ENCODE results near the gene TF.

The TF gene

GRCh38 chr3:133745981-133746711 lies at the start of gene TF:
Gene TF, plus strand, starts transcription at chr3:133746393. Its CDS starts 48 bp downstream, at chr3:133746441.
- H3K9me3 ChIP-seq (ENCODE audit: control insufficient read depth in 2 of 2, low read length in 2 of 2) = no peaks in the 10 kb centered on the region
- H3K4me1 ChIP-seq (ENCODE audit: control insufficient read depth, insufficient read depth, low read length) = peaks cover 2% of the 10 kb centered on the region
- H3K27ac ChIP-seq (ENCODE audit: low read length) = no peak within 1 kb of the TSS
- no peaks in the 10 kb centered on the region for H3K36me3 ChIP-seq (ENCODE audit: control insufficient read depth in 2 of 2, insufficient read depth in 2 of 2, low read length in 2 of 2)
- H3K4me3 ChIP-seq (ENCODE audit: low read length in 2 of 2) = no peak within 1 kb of the TSS
- peaks cover 8 to 18% of the 10 kb centered on the region in 2 donors for H3K27me3 ChIP-seq (ENCODE audit: control insufficient read depth in 1 of 2, insufficient read depth in 2 of 2, low read length in 2 of 2)
- no peak within 1 kb of the TSS for H3K9ac ChIP-seq (ENCODE audit: low read length in 2 of 2)

DNA sequence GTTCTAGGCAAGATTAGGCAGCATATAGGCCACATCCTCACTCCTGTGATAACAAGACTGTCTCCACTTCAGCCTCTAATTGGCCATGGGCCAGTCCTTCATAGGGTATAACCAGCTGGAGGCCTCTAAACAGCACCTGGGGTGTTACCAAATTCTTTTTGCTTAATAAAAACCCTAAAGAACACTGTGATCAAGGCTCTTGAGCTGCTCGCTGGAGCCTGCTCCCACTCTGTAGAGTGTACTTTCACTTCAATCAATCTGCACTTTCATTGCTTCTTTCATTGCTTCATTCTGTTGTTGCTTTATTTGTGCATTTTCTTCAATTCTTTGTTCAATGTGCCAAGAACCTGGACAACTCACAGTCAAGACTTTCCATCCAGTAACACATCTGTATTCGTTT lies 48.2 kb upstream of the TF start:
- no peaks in the 10 kb centered on the region for H3K9me3 ChIP-seq (ENCODE audit: control insufficient read depth in 2 of 2, low read length in 2 of 2)
- H3K27ac ChIP-seq (ENCODE audit: low read length) = no peak overlapping the region
- no peaks in the 10 kb centered on the region for H3K27me3 ChIP-seq (ENCODE audit: control insufficient read depth in 1 of 2, insufficient read depth in 2 of 2, low read length in 2 of 2)
- no peaks in the 10 kb centered on the region for H3K4me1 ChIP-seq (ENCODE audit: control insufficient read depth, insufficient read depth, low read length)
- H3K4me3 ChIP-seq (ENCODE audit: low read length in 2 of 2) = no peak overlapping the region
- no peaks in the 10 kb centered on the region for H3K36me3 ChIP-seq (ENCODE audit: control insufficient read depth in 2 of 2, insufficient read depth in 2 of 2, low read length in 2 of 2)
- H3K9ac ChIP-seq (ENCODE audit: low read length in 2 of 2) = no peak overlapping the region

- Histone ChIP-seq H3K27me3 (ENCODE audit: control insufficient read depth in 1 of 2, insufficient read depth in 2 of 2, low read length in 2 of 2) (no peaks in the 10 kb centered on the region), H3K9ac (ENCODE audit: low read length in 2 of 2) (no peak overlapping the region), H3K4me3 (ENCODE audit: low read length in 2 of 2) (no peak overlapping the region), H3K4me1 (ENCODE audit: control insufficient read depth, insufficient read depth, low read length) (no peaks in the 10 kb centered on the region), H3K36me3 (ENCODE audit: control insufficient read depth in 2 of 2, insufficient read depth in 2 of 2, low read length in 2 of 2) (no peaks in the 10 kb centered on the region), H3K9me3 (ENCODE audit: control insufficient read depth in 2 of 2, low read length in 2 of 2) (no peaks in the 10 kb centered on the region), H3K27ac (ENCODE audit: low read length) (no peak overlapping the region)
Observed at GRCh38 chr3:133699467-133699866, 46.7 kb upstream of the TF start.

- Histone ChIP-seq H3K9me3 (ENCODE audit: control insufficient read depth in 2 of 2, low read length in 2 of 2) (no peaks in the 10 kb centered on the region), H3K4me1 (ENCODE audit: control insufficient read depth, insufficient read depth, low read length) (no peaks in the 10 kb centered on the region), H3K27ac (ENCODE audit: low read length) (no peak overlapping the region), H3K36me3 (ENCODE audit: control insufficient read depth in 2 of 2, insufficient read depth in 2 of 2, low read length in 2 of 2) (no peaks in the 10 kb centered on the region), H3K4me3 (ENCODE audit: low read length in 2 of 2) (no peak overlapping the region), H3K27me3 (ENCODE audit: control insufficient read depth in 1 of 2, insufficient read depth in 2 of 2, low read length in 2 of 2) (no peaks in the 10 kb centered on the region), H3K9ac (ENCODE audit: low read length in 2 of 2) (no peak overlapping the region)
Observed at GRCh38 chr3:133699903-133700302, 46.3 kb upstream of the TF start.

DNA sequence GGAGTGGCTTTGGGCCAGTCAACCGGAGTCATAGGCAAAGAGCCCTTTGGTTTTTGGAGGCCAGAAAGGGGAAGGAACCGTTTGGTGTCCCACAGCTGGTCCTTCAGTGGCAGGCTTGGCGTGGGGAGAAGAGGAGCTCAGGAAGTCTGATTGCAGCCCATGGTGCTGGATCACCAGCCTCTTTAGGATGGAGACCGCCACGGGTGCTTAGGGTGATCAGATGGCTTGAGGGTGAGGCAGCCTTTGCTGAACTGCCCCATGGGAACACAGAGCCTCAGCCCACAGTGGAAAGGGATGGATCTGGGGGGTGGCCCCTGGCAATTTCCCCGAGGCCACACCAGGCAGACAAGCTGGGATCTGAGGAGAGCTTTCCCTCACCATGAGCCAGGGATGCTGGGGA lies 45.8 kb upstream of the TF start:
- Histone ChIP-seq H3K27me3 (ENCODE audit: control insufficient read depth in 1 of 2, insufficient read depth in 2 of 2, low read length in 2 of 2) (no peaks in the 10 kb centered on the region), H3K9ac (ENCODE audit: low read length in 2 of 2) (no peak overlapping the region), H3K27ac (ENCODE audit: low read length) (no peak overlapping the region), H3K36me3 (ENCODE audit: control insufficient read depth in 2 of 2, insufficient read depth in 2 of 2, low read length in 2 of 2) (no peaks in the 10 kb centered on the region), H3K4me3 (ENCODE audit: low read length in 2 of 2) (no peak overlapping the region), H3K9me3 (ENCODE audit: control insufficient read depth in 2 of 2, low read length in 2 of 2) (no peaks in the 10 kb centered on the region), H3K4me1 (ENCODE audit: control insufficient read depth, insufficient read depth, low read length) (no peaks in the 10 kb centered on the region)

DNA sequence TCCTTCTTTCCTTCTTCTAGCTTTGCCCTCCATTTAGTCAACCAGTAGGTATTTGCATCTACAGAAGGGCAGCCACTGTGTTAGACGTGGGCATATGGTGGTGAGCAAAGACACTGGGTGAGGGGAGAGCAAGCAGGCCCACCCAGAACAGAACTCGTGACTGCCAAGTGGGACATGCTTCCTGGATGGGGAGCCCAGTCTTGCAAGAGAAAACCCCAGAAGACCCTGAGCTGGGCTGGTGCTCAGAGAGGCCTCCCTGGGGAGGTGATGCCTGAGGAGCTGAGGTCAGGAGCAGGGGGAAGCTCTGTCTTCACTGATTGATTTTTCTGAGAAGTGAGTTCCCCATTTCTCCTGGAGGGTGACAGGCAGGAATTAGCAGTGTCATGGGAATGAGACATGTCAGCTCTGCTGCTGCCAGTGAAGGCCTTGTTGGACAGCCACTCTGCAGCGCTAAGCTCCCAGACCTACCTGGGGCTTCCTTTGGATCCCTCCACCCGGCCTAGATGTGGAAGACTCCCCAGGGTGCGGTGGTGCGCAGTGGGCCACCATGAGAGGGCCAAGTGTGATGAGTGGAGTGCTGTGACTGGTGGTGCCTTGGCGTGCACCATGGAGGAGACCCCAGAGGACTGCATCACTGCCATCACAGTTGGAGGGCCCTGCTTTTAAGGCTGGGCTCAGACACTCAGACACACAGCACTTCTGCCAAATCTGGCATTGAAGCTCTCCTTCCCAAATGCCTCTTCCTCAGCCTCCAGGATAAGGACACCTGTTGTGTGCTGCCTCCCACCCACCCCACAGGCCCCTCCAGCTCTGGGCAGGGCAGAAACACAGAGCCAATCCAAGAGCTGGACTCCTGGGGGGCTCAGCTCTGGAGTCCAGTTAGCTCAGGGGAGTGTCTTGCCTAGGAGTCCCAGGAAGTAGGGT lies 44.5 kb upstream of the TF start:
- no peak overlapping the region for H3K4me3 ChIP-seq (ENCODE audit: low read length in 2 of 2)
- H3K4me1 ChIP-seq (ENCODE audit: control insufficient read depth, insufficient read depth, low read length) = no peaks in the 10 kb centered on the region

DNA sequence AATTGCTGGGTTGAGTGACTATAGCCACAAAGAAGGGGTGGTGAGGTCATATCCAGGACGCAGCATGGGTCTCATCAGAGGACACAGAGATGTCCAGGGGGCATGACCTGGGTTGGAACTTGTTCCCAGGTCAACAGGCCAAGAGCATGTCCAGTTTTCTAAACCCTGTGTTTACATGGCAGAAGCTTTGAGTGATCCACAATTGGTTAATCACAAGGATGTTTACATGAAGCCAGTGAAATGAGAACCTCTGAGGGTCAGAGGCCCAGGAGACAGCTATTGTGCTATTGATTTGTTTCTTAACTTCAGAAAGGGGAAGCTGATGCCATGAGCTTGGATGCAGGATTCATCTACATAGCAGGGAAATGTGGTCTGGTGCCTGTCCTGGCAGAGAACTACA lies 42.3 kb upstream of the TF start:
- Histone ChIP-seq H3K27ac (ENCODE audit: low read length) (no peak overlapping the region), H3K27me3 (ENCODE audit: control insufficient read depth in 1 of 2, insufficient read depth in 2 of 2, low read length in 2 of 2) (no peaks in the 10 kb centered on the region), H3K4me1 (ENCODE audit: control insufficient read depth, insufficient read depth, low read length) (no peaks in the 10 kb centered on the region), H3K9me3 (ENCODE audit: control insufficient read depth in 2 of 2, low read length in 2 of 2) (no peaks in the 10 kb centered on the region), H3K4me3 (ENCODE audit: low read length in 2 of 2) (no peak overlapping the region), H3K9ac (ENCODE audit: low read length in 2 of 2) (no peak overlapping the region), H3K36me3 (ENCODE audit: control insufficient read depth in 2 of 2, insufficient read depth in 2 of 2, low read length in 2 of 2) (no peaks in the 10 kb centered on the region)

More for the DNA sequence above, 44.5 kb upstream of the TF start:
- Histone ChIP-seq H3K9ac (ENCODE audit: low read length in 2 of 2) (no peak overlapping the region), H3K9me3 (ENCODE audit: control insufficient read depth in 2 of 2, low read length in 2 of 2) (no peaks in the 10 kb centered on the region), H3K36me3 (ENCODE audit: control insufficient read depth in 2 of 2, insufficient read depth in 2 of 2, low read length in 2 of 2) (no peaks in the 10 kb centered on the region), H3K27me3 (ENCODE audit: control insufficient read depth in 1 of 2, insufficient read depth in 2 of 2, low read length in 2 of 2) (no peaks in the 10 kb centered on the region), H3K27ac (ENCODE audit: low read length) (no peak overlapping the region)

GRCh38 chr3:133706033-133706432 lies 40.2 kb upstream of the TF start:
- no peaks in the 10 kb centered on the region for H3K27me3 ChIP-seq (ENCODE audit: control insufficient read depth in 1 of 2, insufficient read depth in 2 of 2, low read length in 2 of 2)
- no peak overlapping the region for H3K9ac ChIP-seq (ENCODE audit: low read length in 2 of 2)
- no peak overlapping the region for H3K27ac ChIP-seq (ENCODE audit: low read length)
- H3K36me3 ChIP-seq (ENCODE audit: control insufficient read depth in 2 of 2, insufficient read depth in 2 of 2, low read length in 2 of 2) = no peaks in the 10 kb centered on the region
- H3K4me3 ChIP-seq (ENCODE audit: low read length in 2 of 2) = no peak overlapping the region
- H3K4me1 ChIP-seq (ENCODE audit: control insufficient read depth, insufficient read depth, low read length) = no peaks in the 10 kb centered on the region
- no peaks in the 10 kb centered on the region for H3K9me3 ChIP-seq (ENCODE audit: control insufficient read depth in 2 of 2, low read length in 2 of 2)

- Histone ChIP-seq H3K4me3 (ENCODE audit: low read length in 2 of 2) (no peak overlapping the region), H3K36me3 (ENCODE audit: control insufficient read depth in 2 of 2, insufficient read depth in 2 of 2, low read length in 2 of 2) (no peaks in the 10 kb centered on the region), H3K9me3 (ENCODE audit: control insufficient read depth in 2 of 2, low read length in 2 of 2) (no peaks in the 10 kb centered on the region), H3K4me1 (ENCODE audit: control insufficient read depth, insufficient read depth, low read length) (no peaks in the 10 kb centered on the region), H3K27ac (ENCODE audit: low read length) (no peak overlapping the region), H3K27me3 (ENCODE audit: control insufficient read depth in 1 of 2, insufficient read depth in 2 of 2, low read length in 2 of 2) (no peaks in the 10 kb centered on the region), H3K9ac (ENCODE audit: low read length in 2 of 2) (no peak overlapping the region)
Observed at GRCh38 chr3:133709139-133709750, 36.9 kb upstream of the TF start.

DNA sequence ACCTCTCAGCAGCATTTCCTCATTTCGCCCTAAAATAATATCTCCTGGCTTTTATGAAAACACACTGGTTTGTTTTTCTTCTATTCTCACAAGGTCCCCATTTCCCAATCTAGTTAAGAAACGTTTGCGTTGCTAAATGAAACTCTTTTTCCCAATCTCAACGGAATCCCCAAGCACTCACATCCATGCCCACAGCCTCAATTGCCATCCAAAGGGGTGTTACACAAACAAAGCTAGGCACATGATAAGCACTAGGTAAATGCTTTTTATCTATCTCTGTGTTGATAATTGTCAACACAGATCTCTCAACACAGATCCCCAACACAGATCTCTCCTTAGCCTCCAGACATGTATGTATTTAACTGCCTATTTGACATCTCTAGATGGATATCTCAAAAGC lies 35.2 kb upstream of the TF start:
- H3K27me3 ChIP-seq (ENCODE audit: control insufficient read depth in 1 of 2, insufficient read depth in 2 of 2, low read length in 2 of 2) = no peaks in the 10 kb centered on the region
- no peaks in the 10 kb centered on the region for H3K9me3 ChIP-seq (ENCODE audit: control insufficient read depth in 2 of 2, low read length in 2 of 2)
- no peaks in the 10 kb centered on the region for H3K4me1 ChIP-seq (ENCODE audit: control insufficient read depth, insufficient read depth, low read length)
- no peaks in the 10 kb centered on the region for H3K36me3 ChIP-seq (ENCODE audit: control insufficient read depth in 2 of 2, insufficient read depth in 2 of 2, low read length in 2 of 2)
- H3K9ac ChIP-seq (ENCODE audit: low read length in 2 of 2) = no peak overlapping the region
- H3K27ac ChIP-seq (ENCODE audit: low read length) = no peak overlapping the region
- H3K4me3 ChIP-seq (ENCODE audit: low read length in 2 of 2) = no peak overlapping the region

Measured in stomach smooth muscle (tissue), 2 donors.